HepG2 (cell line): ENCODE measurements around the gene NCAPD2. TPM values are rescaled to one million over a fixed set of nuclear protein-coding genes. Genes with fewer than 3 reads are reported as not detected.
"Not testable (repeated sequence)": the region's sequence is repeated elsewhere in the genome, so short reads cannot be mapped to it uniquely, and the experiment has no call there.

Source experiments
- ATAC-seq: fragments of 200-7000 bp; cut with Tn5 transposase; 3 replicates; pipeline ENCODE4 v1.9.1; 2020; ENCODE audit warnings: mild to moderate bottlenecking, moderate library complexity
- BruUV-seq: library from RNA; stranded (reverse); fragments of 400-500 nt; replicated peaks from 2 replicates; lab custom pipeline; 2021; lab: Mats Ljungman, UMichigan
- CTCF ChIA-PET: fragments of 300-600 bp; formaldehyde crosslinking; extraction: SDS; loops from one replicate; lab custom pipeline; 2021; ENCODE audit warnings: low total read pairs, inconsistent platforms, low intra/inter-chr PET ratio; lab: Yijun Ruan, JAX
- POLR2A ChIA-PET: fragments of 350-600 bp; sonication (Branson Sonifier 250); formaldehyde crosslinking; loops from one replicate; lab custom pipeline; 2020; ENCODE audit warnings: antibody characterized with exemption, inconsistent platforms; lab: Yijun Ruan, JAX
- DNase-seq: peaks from one replicate; pipeline ENCODE4 v3.0.0-alpha.2; 2015; ENCODE audit warnings: low spot score
- FAIRE-seq: peaks from 3 replicates; lab custom pipeline; 2011; peaks lifted over from hg19 to GRCh38; lab: Jason Lieb, UNC
- H2AFZ ChIP-seq: one replicate; pipeline ENCODE4 v1.6.1; 2011; ENCODE audit warnings: low read length, inconsistent platforms
- H3K27ac ChIP-seq: fragments of 300-600 bp; 3 replicates; pipeline ENCODE4 v1.8.0; 2011; ENCODE audit warnings: mixed run types, mild to moderate bottlenecking, mixed read lengths, low read length, inconsistent platforms; ENCODE audit not compliant: insufficient read depth; ENCODE audit errors: extremely low read length
- H3K27me3 ChIP-seq, 2 experiments: fragments of 200-600 bp in 1 of 2; 2 replicates in 1 of 2; 3 replicates in 1 of 2; pipeline versions ENCODE4 v1.6.0 to v1.8.0; 2011; ENCODE audit warnings: low read length in 2 of 2, mild to moderate bottlenecking in 2 of 2, moderate library complexity in 2 of 2, inconsistent platforms in 1 of 2; ENCODE audit not compliant: insufficient read depth in 2 of 2, control insufficient read depth in 1 of 2
- H3K36me3 ChIP-seq, 2 experiments: fragments of 200-600 bp in 1 of 2; replicated peaks in 1 of 2; 2 replicates in 1 of 2; 3 replicates in 1 of 2; pipeline versions ENCODE4 v1.5.1 to v1.8.0; 2011; ENCODE audit warnings: low read length in 2 of 2, inconsistent platforms in 1 of 2; ENCODE audit not compliant: insufficient read depth in 2 of 2, control insufficient read depth in 1 of 2
- H3K4me1 ChIP-seq: 2 replicates; pipeline ENCODE4 v1.5.1; 2012; ENCODE audit warnings: low read length, inconsistent platforms; ENCODE audit not compliant: insufficient read depth
- H3K4me2 ChIP-seq: 2 replicates; pipeline ENCODE4 v1.6.0; 2011; ENCODE audit warnings: low read depth, low read length, inconsistent platforms
- H3K4me3 ChIP-seq, 3 experiments: fragments of 200-600 bp in 1 of 3; sonication (generic), shearing (Covaris generic) in 1 of 3; replicated peaks in 1 of 3; 2 replicates each; pipeline ENCODE4 v1.5.1; 2011 to 2016; ENCODE audit warnings: low read length in 3 of 3, inconsistent platforms in 2 of 3, low read depth in 2 of 3, mild to moderate bottlenecking in 2 of 3, control low read depth in 1 of 3, mixed read lengths in 1 of 3; ENCODE audit not compliant: insufficient read depth in 1 of 3
- H3K79me2 ChIP-seq: one replicate; pipeline ENCODE4 v1.6.1; 2011; ENCODE audit warnings: low read length, inconsistent platforms; ENCODE audit not compliant: insufficient read depth
- H3K9ac ChIP-seq: 2 replicates; pipeline ENCODE4 v1.6.0; 2011; ENCODE audit warnings: mild to moderate bottlenecking, low read depth, low read length, inconsistent platforms; ENCODE audit not compliant: insufficient read depth
- H3K9me3 ChIP-seq: 2 replicates; pipeline ENCODE4 v1.5.1; 2012; ENCODE audit warnings: mild to moderate bottlenecking, low read length
- H4K20me1 ChIP-seq: 2 replicates; pipeline ENCODE4 v1.6.0; 2011; ENCODE audit warnings: inconsistent platforms, mild to moderate bottlenecking, low read length, moderate library complexity; ENCODE audit not compliant: insufficient read depth
- AKAP8 ChIP-seq: sonication (generic); formaldehyde crosslinking; IDR thresholded peaks from 2 replicates; pipeline ENCODE4 v1.5.1; 2020; ENCODE audit warnings: mild to moderate bottlenecking, missing genetic modification reagents
- BCLAF1 ChIP-seq: fragments of 450-650 bp; IDR thresholded peaks from 2 replicates; pipeline ENCODE4 v1.6.1; 2017; ENCODE audit warnings: mild to moderate bottlenecking
- CREBL2 ChIP-seq: sonication (generic); formaldehyde crosslinking; IDR thresholded peaks from 2 replicates; pipeline ENCODE4 v1.8.1; 2023; ENCODE audit warnings: missing genetic modification reagents, mild to moderate bottlenecking, borderline replicate concordance
- FLYWCH1 ChIP-seq: sonication (generic); formaldehyde crosslinking; IDR thresholded peaks from 2 replicates; pipeline ENCODE4 v1.8.1; 2023; ENCODE audit warnings: mild to moderate bottlenecking, missing genetic modification reagents
- FOXC1 ChIP-seq: sonication (generic); formaldehyde crosslinking; IDR thresholded peaks from 2 replicates; pipeline ENCODE4 v1.8.0; 2022; ENCODE audit warnings: mild to moderate bottlenecking, missing genetic modification reagents, borderline replicate concordance
- GTF2F1 ChIP-seq: fragments of 150-350 bp; IDR thresholded peaks from 2 replicates; pipeline ENCODE4 v1.6.1; 2014; ENCODE audit warnings: low read length
- MTA1 ChIP-seq: sonication (generic); formaldehyde crosslinking; IDR thresholded peaks from 2 replicates; pipeline ENCODE4 v1.4.0; 2020; ENCODE audit warnings: missing genetic modification reagents, mild to moderate bottlenecking, borderline replicate concordance
- TBX3 ChIP-seq: fragments of 450-650 bp; IDR thresholded peaks from 2 replicates; pipeline ENCODE4 v1.6.1; 2017; ENCODE audit warnings: antibody characterized with exemption, mild to moderate bottlenecking, inconsistent platforms, borderline replicate concordance
- TP53 ChIP-seq: sonication (generic); formaldehyde crosslinking; conservative IDR thresholded peaks from 2 replicates; pipeline ENCODE4 v1.4.0; 2020; ENCODE audit warnings: missing genetic modification reagents
- ZBTB42 ChIP-seq: sonication (generic); formaldehyde crosslinking; IDR thresholded peaks from 2 replicates; pipeline ENCODE4 v1.5.0; 2020; ENCODE audit warnings: mild to moderate bottlenecking, missing genetic modification reagents
- ZNF20 ChIP-seq: sonication (generic); formaldehyde crosslinking; IDR thresholded peaks from 2 replicates; pipeline ENCODE4 v1.4.0; 2020; ENCODE audit warnings: mild to moderate bottlenecking, moderate library complexity, missing genetic modification reagents
- ZNF362 ChIP-seq: sonication (generic); formaldehyde crosslinking; IDR thresholded peaks from 2 replicates; pipeline ENCODE4 v1.4.0; 2020; ENCODE audit warnings: missing genetic modification reagents, mild to moderate bottlenecking, borderline replicate concordance
- ZNF501 ChIP-seq: sonication (generic); formaldehyde crosslinking; IDR thresholded peaks from 2 replicates; pipeline ENCODE4 v1.5.1; 2020; ENCODE audit warnings: mild to moderate bottlenecking, moderate library complexity, missing genetic modification reagents
- ZNF879 ChIP-seq: sonication (generic); formaldehyde crosslinking; IDR thresholded peaks from 2 replicates; pipeline ENCODE4 v1.8.1; 2023; ENCODE audit warnings: missing genetic modification reagents
- WGBS: methylation state at CpG from one replicate; pipeline ENCODE4 v1.1.6; 2017; ENCODE audit warnings: low lambda C conversion rate; 5-methylcytosine and 5-hydroxymethylcytosine counted together
- in situ Hi-C: cut with HindIII; loops from 2 replicates; pipeline ENCODE4 v1.10.0; 2017; ENCODE audit warnings: low pct_unique_long_range_greater_than_20kb; ENCODE audit not compliant: extremely low pct_ligation_motif_present
- intact Hi-C: fragments of 100-400 bp; cut with micrococcal nuclease; formaldehyde crosslinking; loops from one replicate; pipeline ENCODE4 v1.10.0; 2022; ENCODE audit not compliant: unreplicated experiment
- polyA plus RNA-seq, 8 experiments: library from polyadenylated mRNA; depleted of rRNA in 3 of 8; stranded (reverse) in 7 of 8; unstranded in 1 of 8; fragments of >200 nt; fragmentation: Illumina TruSeq in 4 of 8; extraction: Trizol in 4 of 8; gene quantifications; 2 replicates each; pipeline versions ENCODE4 v1.2.1 to v1.2.3, GENCODE V29; 2011 to 2016; ENCODE audit warnings: low read depth in 4 of 8, missing spikeins in 1 of 8, mixed read lengths in 1 of 8; ENCODE audit not compliant: insufficient read depth in 1 of 8
- total RNA-seq, 5 experiments: library from RNA; depleted of rRNA; stranded (reverse); fragments of >200 nt; fragmentation: Illumina TruSeq; extraction: Trizol; gene quantifications; 2 replicates each; pipeline ENCODE4 v1.2.3, GENCODE V29; 2016; ENCODE audit warnings: low read depth in 1 of 5

Gene NCAPD2
- total and polyA plus RNA-seq, 2 of the 13 experiments (the other 11 are each of a cell fraction or from before 2014, with no cell fraction given) = 51.1 to 65.6 TPM

- H2AFZ ChIP-seq, in situ Hi-C loops, H3K9ac ChIP-seq, BruUV-seq, DNase-seq, H3K4me3 ChIP-seq, FAIRE-seq, POLR2A ChIA-PET, H3K4me2 ChIP-seq, H3K9me3 ChIP-seq, H3K36me3 ChIP-seq, H3K79me2 ChIP-seq, CTCF ChIA-PET, H3K27ac ChIP-seq, ATAC-seq, H4K20me1 ChIP-seq: not testable (repeated sequence)
- H3K27me3 ChIP-seq = peaks cover 1 to 19% of the 10 kb centered on the region in 2 experiments; a peak in 2 of 5 replicates
- WGBS = 49% methylated on average over 6 of the region's 48 CpGs
- H3K4me1 ChIP-seq = peaks cover 27% of the 10 kb centered on the region
- intact Hi-C loops = loop anchor here (10.0 kb wide), 1 partner anchor 59 kb away; the partner anchor contains the start of gene GAPDH
Measured at GRCh38 chr12:6475233-6475975, 18.5 kb upstream of the NCAPD2 start.

- Histone ChIP-seq H2AFZ (no peak overlapping the region), H3K4me3 (no peak overlapping the region), H3K4me1 (peaks cover 23% of the 10 kb centered on the region), H3K27me3 (peaks cover 1 to 19% of the 10 kb centered on the region in 2 experiments; a peak in 2 of 5 replicates), H3K4me2 (no peak overlapping the region), H3K9ac (no peak overlapping the region), H4K20me1 (no peaks in the 10 kb centered on the region), H3K27ac (no peak overlapping the region), H3K36me3 (no peaks in the 10 kb centered on the region), H3K79me2 (no peaks in the 10 kb centered on the region), H3K9me3 (no peaks in the 10 kb centered on the region)
- DNase-seq = no peak
- CTCF ChIA-PET = no interaction called here
- BruUV-seq = no TSS peak
- POLR2A ChIA-PET = no interaction called here
- intact Hi-C loops (loop anchor here (10.0 kb wide), 1 partner anchor 58 kb away; the partner anchor contains the start of gene GAPDH), in situ Hi-C loops (no loop called here)
- ATAC-seq = no peak
- FAIRE-seq = no peak
- WGBS = 17% methylated on average over 3 of the region's 3 CpGs
- TF ChIP-seq AKAP8 (CRISPR knock-in tag) (no peak), TP53 (CRISPR knock-in tag) (no peak), ZNF879 (CRISPR knock-in tag) (no peak), GTF2F1 (no peak), CREBL2 (CRISPR knock-in tag) (no peak), ZNF20 (CRISPR knock-in tag) (no peak), BCLAF1 (no peak), TBX3 (no peak), ZBTB42 (CRISPR knock-in tag) (no peak), FLYWCH1 (CRISPR knock-in tag) (no peak), FOXC1 (CRISPR knock-in tag) (no peak), ZNF362 (CRISPR knock-in tag) (no peak), MTA1 (CRISPR knock-in tag) (no peak), ZNF501 (CRISPR knock-in tag) (no peak)
Measured at GRCh38 chr12:6476489-6476888, 17.4 kb upstream of the NCAPD2 start.
